NOMO-1 (cell line): ENCODE results near the gene ANAPC4.
"Not testable (repeated sequence)": the region's sequence is repeated elsewhere in the genome, so short reads cannot be mapped to it uniquely, and the experiment has no call there.

Source experiments
- DNase-seq, 2 experiments: peaks; one replicate each; lab custom pipeline; 2025; ENCODE audit not compliant: unreplicated experiment in 2 of 2; lab: John Stamatoyannopoulos, UW

ANAPC4 gene

DNA sequence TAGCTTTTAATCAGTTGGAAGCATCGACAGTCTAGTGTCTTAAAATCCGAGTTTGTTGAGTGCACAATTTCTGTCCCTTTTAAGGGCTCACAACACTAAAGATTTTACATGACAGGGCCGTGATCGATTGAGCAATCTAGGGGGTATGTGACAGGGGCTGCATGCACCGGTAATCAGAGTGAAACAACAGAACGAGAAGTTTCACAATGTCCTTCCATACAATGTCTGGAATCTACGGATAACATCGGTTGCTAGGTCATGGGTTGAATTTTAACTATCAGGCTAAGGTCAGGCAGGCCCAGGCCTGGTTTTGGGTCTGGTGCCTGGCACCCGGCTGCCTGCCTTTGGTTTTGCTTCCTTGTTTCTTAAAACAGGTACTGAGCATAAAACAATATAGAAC, 4.5 kb upstream of the ANAPC4 start:
- not testable (repeated sequence) for DNase-seq

GRCh38 chr4:25377572-25378436, 741 bp downstream of the ANAPC4 start:
- peak in 1 of 2 experiments; percentile 17 for DNase-seq

DNA sequence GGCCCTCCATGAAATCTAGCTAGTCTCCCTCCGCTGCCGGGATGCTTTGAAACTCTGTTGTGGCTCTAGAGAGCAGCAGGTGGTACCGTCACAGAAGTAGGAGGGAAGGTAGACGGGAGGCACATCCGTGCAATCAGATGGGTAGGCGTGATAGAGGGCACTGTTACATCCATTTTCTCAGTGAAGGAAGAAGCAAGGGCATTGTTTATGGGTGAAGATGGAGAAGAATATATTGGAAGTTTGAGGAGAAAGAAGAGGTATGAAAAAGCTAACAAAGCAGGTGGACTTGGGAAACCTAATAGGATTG, 1.3 kb downstream of the ANAPC4 start:
- no peak for DNase-seq

- no peak for DNase-seq
Measured at GRCh38 chr4:25379591-25379990, 2.5 kb downstream of the ANAPC4 start.

GRCh38 chr4:25383647-25384046, 6.6 kb downstream of the ANAPC4 start:
- no peak for DNase-seq

DNA sequence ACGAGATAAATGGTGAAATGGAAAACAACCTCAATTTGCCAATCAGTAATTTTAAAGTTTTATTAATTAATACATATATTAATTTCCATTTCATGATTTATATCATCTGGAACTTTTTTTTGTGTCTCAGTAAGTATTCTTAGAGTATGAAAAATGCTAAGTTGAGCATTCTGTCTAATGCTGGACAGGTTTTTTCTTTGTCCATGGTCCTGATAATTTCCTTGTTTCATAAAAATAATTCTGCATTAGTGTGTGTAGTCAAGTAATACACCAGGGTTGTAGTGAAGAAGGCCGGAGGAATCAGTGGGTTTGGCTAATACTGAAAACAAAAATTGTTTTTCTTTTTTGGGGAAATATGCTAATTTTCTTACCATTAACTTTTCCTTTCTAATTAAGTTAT, 9.9 kb downstream of the ANAPC4 start:
- DNase-seq: no peak

GRCh38 chr4:25397305-25397704, 20.2 kb downstream of the ANAPC4 start:
- DNase-seq: no peak

- DNase-seq: no peak
Measured at GRCh38 chr4:25399510-25399909, 22.4 kb downstream of the ANAPC4 start.

- DNase-seq: no peak
Measured at GRCh38 chr4:25401066-25401465, 24.0 kb downstream of the ANAPC4 start.

GRCh38 chr4:25402521-25402920, 25.5 kb downstream of the ANAPC4 start:
- DNase-seq: no peak

DNA sequence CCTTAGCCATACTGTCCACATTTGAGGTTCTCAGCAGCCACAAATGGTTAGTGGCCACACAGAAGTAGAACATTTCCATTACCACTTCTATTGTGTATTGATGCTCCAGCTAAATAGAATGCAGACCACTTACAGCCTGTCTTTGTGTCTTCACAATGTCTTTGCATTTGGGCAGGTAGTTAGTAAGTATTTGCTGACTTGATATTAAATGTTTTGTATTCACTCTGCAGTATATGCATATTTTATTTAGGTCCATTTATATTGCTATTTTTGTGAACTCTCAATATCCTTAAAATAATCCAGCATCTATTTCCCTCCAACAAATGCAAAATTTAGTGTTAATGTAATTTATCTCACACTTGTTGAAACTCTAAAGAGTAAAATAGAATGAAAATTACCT, 26.6 kb downstream of the ANAPC4 start:
- no peak for DNase-seq

DNA sequence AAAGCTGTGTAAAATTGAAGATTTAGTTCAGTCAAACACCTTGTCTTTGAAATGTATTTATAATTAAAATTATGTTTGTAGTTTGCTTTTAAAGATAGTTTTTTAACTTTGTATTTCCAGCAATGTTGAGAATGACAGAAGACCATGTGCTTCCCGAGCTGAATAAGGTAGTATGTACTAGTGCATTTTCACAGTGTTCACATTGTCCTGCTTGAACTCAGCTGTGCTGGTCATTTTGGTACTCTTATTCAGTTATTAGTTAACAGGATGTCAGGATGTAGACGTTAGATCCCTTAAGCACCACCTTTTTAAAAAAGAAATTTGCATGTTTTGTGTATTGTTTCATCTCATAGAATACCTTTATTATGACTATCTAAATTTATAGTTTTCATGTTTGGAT, 28.4 kb downstream of the ANAPC4 start:
- no peak for DNase-seq

DNA sequence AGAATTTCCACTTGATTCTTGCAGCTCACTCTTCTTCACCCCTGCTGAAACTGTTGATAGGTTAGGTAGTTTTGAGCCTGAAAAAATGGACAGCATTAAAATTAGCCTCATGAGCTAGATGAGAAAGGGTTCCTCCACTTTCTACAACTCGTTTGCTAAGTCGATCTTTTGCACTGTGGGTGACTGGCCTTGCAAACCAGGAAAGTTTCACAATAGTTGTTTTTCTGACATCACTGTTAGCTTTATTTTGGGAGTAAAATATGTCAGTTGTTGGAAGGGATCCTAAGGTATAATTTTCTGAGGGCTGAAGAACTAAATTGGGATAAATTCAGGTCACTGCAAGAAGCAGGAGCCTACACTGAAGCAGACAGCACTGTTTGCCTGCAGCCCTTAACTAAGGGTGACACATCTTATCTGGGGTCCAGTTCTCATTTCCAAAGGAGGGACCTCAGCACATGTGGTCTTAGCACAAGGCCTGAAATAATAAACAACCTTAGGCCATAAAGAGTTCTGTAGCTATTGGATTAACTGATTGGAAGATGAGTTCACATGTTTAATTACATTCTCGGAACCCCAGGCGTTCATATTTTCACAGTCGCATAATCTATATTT, 29.1 kb downstream of the ANAPC4 start:
- DNase-seq: no peak

GRCh38 chr4:25410820-25411529, 33.9 kb downstream of the ANAPC4 start:
- DNase-seq: no peak

DNA sequence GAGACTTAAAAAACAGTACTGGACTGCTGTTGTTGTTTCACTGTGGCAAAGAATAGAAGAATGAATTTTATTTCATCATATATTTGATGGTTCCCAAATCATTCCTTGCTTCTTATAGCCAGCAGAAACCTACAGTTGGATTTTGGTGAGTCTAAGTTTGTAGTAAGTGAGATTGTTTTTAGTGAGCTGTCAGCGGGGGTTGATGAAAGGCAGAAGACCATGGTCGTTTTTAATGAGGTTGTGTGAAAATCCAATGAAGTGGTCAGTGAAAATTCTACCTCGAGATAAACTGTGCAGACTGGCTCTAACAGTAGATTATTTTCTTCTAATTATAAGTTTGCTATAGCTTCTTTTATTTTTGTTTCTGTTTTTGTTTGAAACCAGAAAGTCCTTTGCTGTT, 36.2 kb downstream of the ANAPC4 start:
- no peak for DNase-seq

DNA sequence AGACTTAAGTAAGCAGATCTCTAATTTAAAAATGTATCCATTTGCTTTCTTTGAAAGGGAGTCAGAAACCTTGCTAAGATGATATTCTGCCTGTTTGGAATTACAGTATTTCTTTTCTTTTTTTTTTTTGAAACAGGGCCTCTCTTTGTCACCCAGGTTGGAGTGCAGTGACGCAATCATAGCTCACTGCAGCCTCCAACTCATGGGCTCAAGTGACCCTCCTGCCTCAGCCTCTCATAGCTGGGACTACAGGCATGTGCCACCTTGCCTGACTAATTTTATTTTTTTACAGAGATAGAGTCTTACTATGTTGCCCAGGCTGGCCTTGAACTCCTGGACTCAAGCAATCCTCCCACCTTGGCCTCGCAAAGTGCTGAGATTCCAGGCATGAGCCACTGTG, 40.0 kb downstream of the ANAPC4 start:
- no peak for DNase-seq

DNA sequence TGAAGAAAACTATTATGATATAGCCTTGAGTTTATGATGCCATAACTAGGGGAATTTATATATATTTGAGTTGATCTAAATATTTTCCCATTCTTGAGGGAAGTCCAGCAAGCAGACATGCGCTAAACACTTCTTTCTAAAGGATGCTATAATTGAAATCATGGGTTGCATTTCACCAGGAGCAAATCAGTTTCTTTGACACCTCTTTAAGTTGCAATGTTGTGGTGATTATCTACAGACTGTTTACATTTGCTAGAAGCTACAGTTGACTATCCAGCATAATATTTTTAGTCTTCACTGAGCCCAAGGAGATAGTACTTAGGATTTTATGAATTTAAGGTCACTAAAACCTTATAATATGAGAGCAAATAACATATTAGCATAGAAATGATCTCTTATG, 43.9 kb downstream of the ANAPC4 start:
- no peak for DNase-seq

DNA sequence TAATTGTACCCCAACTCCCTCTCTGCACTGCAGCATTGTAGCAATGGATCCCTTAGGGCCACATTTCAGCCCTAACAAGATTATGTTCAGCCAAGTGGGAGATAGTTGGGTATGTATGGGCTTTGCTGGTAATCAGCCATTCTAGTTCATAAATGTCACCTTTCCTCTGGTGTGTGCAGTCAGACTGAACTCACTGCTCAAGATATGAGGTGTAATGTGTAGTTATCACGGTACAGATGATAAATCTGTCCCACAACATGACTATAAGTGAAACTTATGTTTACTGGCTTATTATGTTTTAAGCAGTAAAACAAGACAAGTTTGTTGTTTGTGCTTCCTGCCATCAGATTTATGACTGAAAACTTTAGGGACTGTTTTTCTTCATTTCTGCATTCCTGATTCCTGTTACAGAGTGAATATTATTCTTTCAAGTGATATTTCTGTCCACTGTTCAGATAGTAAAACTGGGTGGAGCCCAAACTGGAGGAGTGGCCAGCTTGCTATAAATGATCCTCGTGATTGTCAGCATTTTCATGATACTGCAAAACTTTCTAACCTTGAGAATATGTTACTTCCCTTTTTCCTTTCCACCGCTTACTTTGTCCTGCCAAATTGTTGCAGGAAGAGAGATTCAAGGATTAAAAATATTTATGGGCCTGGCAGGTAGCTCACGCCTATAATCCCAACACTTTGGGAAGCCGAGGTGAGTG, 44.9 kb downstream of the ANAPC4 start:
- DNase-seq: peak in 1 of 2 experiments; percentile 53

DNA sequence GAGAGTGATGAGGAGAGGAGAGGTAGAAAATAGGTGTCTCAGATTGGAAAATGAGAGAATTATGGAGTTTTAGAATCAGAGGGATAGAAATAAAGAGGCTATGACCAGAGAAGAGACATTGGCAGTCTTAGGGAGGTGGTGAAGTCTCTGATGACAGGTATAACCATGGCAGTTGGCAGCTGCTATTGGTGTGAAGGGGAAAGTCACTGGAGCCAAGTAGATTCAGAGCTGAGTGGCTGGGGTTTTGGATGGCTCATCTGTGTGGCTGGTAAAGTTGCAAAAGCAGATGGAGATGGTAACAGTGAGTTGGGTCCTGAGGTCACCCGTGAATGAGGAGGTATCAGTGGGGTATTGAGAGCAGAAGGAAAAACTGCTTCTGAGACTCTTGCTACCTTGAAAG, 46.5 kb downstream of the ANAPC4 start:
- no peak for DNase-seq

DNA sequence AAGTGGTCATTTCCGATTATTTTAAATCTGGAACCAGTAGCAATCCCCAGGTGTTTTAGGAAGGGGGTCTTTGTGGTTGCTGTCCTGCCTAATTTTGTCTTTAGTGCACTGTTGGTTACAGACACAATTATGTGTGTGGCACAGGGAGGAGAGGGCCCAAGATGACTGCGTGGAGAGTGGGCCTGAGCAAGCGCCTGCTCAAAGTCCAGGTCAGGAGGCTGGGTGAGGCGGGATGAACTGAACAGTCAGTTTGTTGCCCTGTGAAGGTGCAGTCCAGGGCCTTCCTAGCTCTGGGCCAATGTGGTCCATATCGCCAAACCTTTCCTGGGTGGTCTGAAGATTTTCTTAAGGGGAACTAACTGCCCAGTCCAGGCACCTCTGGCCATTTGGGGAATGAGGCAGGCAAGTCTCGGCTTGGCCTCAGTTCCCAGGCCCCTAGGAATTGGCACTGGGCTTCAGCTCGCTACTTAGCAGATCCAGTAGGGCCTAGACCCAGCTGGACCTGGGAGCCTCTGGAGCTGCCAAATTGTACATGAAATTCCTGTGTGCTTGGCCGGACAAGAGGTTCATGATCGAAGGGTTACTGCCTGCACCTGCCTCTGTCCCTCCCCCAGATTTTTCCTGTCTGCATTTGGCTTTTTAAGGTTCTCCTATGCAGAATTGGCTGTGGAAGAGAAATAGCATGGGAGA, 47.6 kb downstream of the ANAPC4 start:
- no peak for DNase-seq

DNA sequence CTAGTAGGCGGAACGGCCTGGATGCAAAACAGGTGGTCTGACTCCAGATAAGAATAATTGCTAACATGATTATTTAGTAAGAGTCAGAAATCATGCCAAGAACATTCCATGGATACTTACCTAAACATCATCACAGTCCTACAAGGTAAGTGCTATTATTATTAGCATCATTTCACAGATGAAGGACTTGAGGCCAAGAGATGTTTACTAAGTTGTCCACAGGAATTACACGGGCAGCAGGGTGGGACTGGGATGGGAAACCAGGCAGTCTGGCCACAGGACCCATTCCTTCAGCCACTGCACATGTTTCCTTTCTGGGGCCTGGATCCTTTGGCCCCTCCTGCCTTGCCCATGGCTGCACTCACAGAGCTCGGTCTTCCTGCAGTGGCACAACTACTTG, 48.3 kb downstream of the ANAPC4 start:
- no peak for DNase-seq
